HCT116 (cell line): ENCODE results near the gene CDH13. TPM values are rescaled to one million over a fixed set of nuclear protein-coding genes. Genes with fewer than 3 reads are reported as not detected.

ENCODE experiments used
- ATAC-seq: fragments of 200-7000 bp; cut with Tn5 transposase; 2 replicates; pipeline ENCODE4 v1.9.1; 2020; ENCODE audit warnings: mild to moderate bottlenecking, moderate library complexity
- BruUV-seq: library from RNA; stranded (reverse); fragments of 400-500 nt; replicated peaks from 2 replicates; lab custom pipeline; 2021; lab: Mats Ljungman, UMichigan
- CTCF ChIA-PET: fragments of 300-600 bp; sonication (Branson Sonifier 250); formaldehyde crosslinking; loops from one replicate; lab custom pipeline; 2021; ENCODE audit warnings: antibody characterized with exemption; lab: Charles Lee
- POLR2A ChIA-PET: fragments of 300-600, 350-600 bp; sonication (Branson Sonifier 250); formaldehyde crosslinking; loops from one replicate; lab custom pipeline; 2021; ENCODE audit warnings: antibody characterized with exemption; lab: Charles Lee
- RAD21 ChIA-PET, 2 experiments: fragments of 300-600 bp; sonication (Branson Sonifier 250); formaldehyde crosslinking; loops; one replicate each; lab custom pipeline; 2023; ENCODE audit warnings: low total read pairs in 2 of 2; ENCODE audit not compliant: uncharacterized antibody in 2 of 2, unreplicated experiment in 2 of 2, low non-redundant PET in 1 of 2; lab: Charles Lee
- DNase-seq: peaks from one replicate; pipeline ENCODE4 v3.0.0-alpha.2; 2010; ENCODE audit warnings: low read depth, low spot score
- H2AFZ ChIP-seq: fragments of 200-600 bp; shearing (Covaris generic), sonication (generic); 2 replicates; pipeline ENCODE4 v1.6.1; 2017; ENCODE audit warnings: low read depth, mixed run types, mixed read lengths, antibody characterized with exemption, low read length; ENCODE audit not compliant: poor library complexity, severe bottlenecking
- H3K27ac ChIP-seq: 2 replicates; pipeline ENCODE4 v1.5.1; 2012; ENCODE audit warnings: low read depth, low read length
- H3K27me3 ChIP-seq: fragments of 200-600 bp; sonication (generic); 2 replicates; pipeline ENCODE4 v1.6.1; 2016; ENCODE audit warnings: mixed run types, low read length, mixed read lengths; ENCODE audit not compliant: insufficient read depth
- H3K36me3 ChIP-seq, 2 experiments: fragments of 200-500 bp in 1 of 2; fragments of 200-600 bp in 1 of 2; sonication (Bioruptor generic) in 1 of 2; sonication (generic) in 1 of 2; 2 replicates each; pipeline versions ENCODE4 v1.5.1 to v1.6.1; 2014 to 2016; ENCODE audit warnings: low read length in 2 of 2, inconsistent platforms in 1 of 2, mixed read lengths in 1 of 2, mixed run types in 1 of 2; ENCODE audit not compliant: insufficient read depth in 2 of 2, control insufficient read depth in 1 of 2
- H3K4me1 ChIP-seq, 2 experiments: fragments of 200-600 bp in 1 of 2; sonication (generic) in 1 of 2; 2 replicates each; pipeline versions ENCODE4 v1.5.1 to v1.6.1; 2012 to 2017; ENCODE audit warnings: low read length in 2 of 2, inconsistent platforms in 1 of 2, mild to moderate bottlenecking in 1 of 2, mixed read lengths in 1 of 2, mixed run types in 1 of 2, moderate library complexity in 1 of 2; ENCODE audit not compliant: insufficient read depth in 2 of 2, control insufficient read depth in 1 of 2
- H3K4me2 ChIP-seq: fragments of 200-600 bp; sonication (generic); 2 replicates; pipeline ENCODE4 v1.6.1; 2017; ENCODE audit warnings: mixed run types, low read length, mixed read lengths
- H3K4me3 ChIP-seq, 2 experiments: fragments of 200-600 bp in 1 of 2; sonication (generic) in 1 of 2; replicated peaks in 1 of 2; 2 replicates each; pipeline ENCODE4 v1.5.1; 2011 to 2016; ENCODE audit warnings: low read length in 2 of 2, control low read depth in 1 of 2, low read depth in 1 of 2, mild to moderate bottlenecking in 1 of 2, mixed read lengths in 1 of 2, mixed run types in 1 of 2
- H3K79me2 ChIP-seq: fragments of 200-600 bp; sonication (generic); 2 replicates; pipeline ENCODE4 v1.6.1; 2017; ENCODE audit warnings: mild to moderate bottlenecking, mixed run types, low read length, moderate library complexity, mixed read lengths; ENCODE audit not compliant: insufficient read depth
- H3K9ac ChIP-seq: fragments of 200-600 bp; sonication (generic); 2 replicates; pipeline ENCODE4 v1.6.1; 2016; ENCODE audit warnings: low read length, mixed read lengths
- H3K9me2 ChIP-seq: fragments of 200-600 bp; sonication (generic), shearing (Covaris generic); 2 replicates; pipeline ENCODE4 v1.6.1; 2017; ENCODE audit warnings: mixed run types, mild to moderate bottlenecking, moderate library complexity; ENCODE audit not compliant: insufficient read depth
- H3K9me3 ChIP-seq, 2 experiments: fragments of 200-500 bp in 1 of 2; fragments of 200-600 bp in 1 of 2; sonication (Bioruptor generic) in 1 of 2; sonication (generic) in 1 of 2; 2 replicates each; pipeline ENCODE4 v1.6.1; 2014 to 2017; ENCODE audit warnings: low read length in 2 of 2, mixed read lengths in 2 of 2, inconsistent platforms in 1 of 2, low read depth in 1 of 2, mild to moderate bottlenecking in 1 of 2, mixed run types in 1 of 2, moderate library complexity in 1 of 2; ENCODE audit not compliant: control insufficient read depth in 1 of 2, insufficient read depth in 1 of 2
- H4K20me1 ChIP-seq: fragments of 200-600 bp; sonication (generic), shearing (Covaris generic); 2 replicates; pipeline ENCODE4 v1.6.1; 2017; ENCODE audit warnings: mixed run types, mild to moderate bottlenecking, moderate library complexity; ENCODE audit not compliant: insufficient read depth
- ELF1 ChIP-seq: IDR thresholded peaks from 2 replicates; pipeline ENCODE4 v1.6.1; 2012; ENCODE audit warnings: low read depth, borderline replicate concordance
- EZH2phosphoT487 ChIP-seq: fragments of 200-600 bp; IDR thresholded peaks from 2 replicates; pipeline ENCODE4 v1.6.1; 2018; ENCODE audit warnings: antibody characterized with exemption, borderline replicate concordance
- FOSL1 ChIP-seq: IDR thresholded peaks from 2 replicates; pipeline ENCODE4 v1.6.1; 2012; ENCODE audit warnings: low read depth
- JUND ChIP-seq: IDR thresholded peaks from 2 replicates; pipeline ENCODE4 v1.6.1; 2012
- YY1 ChIP-seq: IDR thresholded peaks from 2 replicates; pipeline ENCODE4 v1.6.1; 2011; ENCODE audit warnings: low read length, low read depth, moderate library complexity, mild to moderate bottlenecking; ENCODE audit not compliant: insufficient replicate concordance; ENCODE audit errors: extremely low read depth
- ZFX ChIP-seq: fragments of 450-650 bp; IDR thresholded peaks from 2 replicates; pipeline ENCODE4 v1.6.1; 2017
- intact Hi-C: fragments of 100-400 bp; cut with micrococcal nuclease; formaldehyde crosslinking; loops from 2 replicates; pipeline ENCODE4 v1.10.0; 2022
- total RNA-seq: library from RNA; stranded (reverse); gene quantifications from one replicate; pipeline ENCODE4 v1.2.1, GENCODE V29; 2021; ENCODE audit not compliant: unreplicated experiment
- TF ChIP-seq, protein P1 (sequence below): IDR thresholded peaks from 2 replicates; pipeline ENCODE4 v1.6.1; 2012
- TF ChIP-seq, protein P2 (sequence below): IDR thresholded peaks from 2 replicates; pipeline ENCODE4 v1.6.1; 2012

CDH13 gene
- total RNA-seq, 1 experiment from 2014 or later: not detected

DNA sequence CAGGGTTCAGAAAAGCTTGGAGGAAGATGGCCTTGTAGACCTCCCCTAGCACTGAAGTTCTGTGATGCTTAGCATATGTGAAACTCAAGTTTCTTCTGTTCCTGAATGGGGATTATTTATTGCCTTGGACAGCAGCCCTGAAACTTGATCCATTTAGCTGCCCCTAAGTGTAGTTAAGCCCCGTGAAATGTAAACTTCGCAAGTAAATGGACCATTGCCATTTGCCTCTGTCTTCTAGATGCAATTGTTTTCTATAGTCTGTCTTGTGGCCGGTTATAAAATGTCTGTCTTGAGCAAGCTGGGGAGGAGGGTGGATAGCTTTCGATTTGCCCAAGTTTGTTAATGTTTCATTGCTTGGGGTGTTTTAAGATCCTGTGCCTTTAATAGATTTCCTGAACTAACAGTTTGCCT, 261.8 kb downstream of the CDH13 start:
- no TSS peak for BruUV-seq
- H3K9ac ChIP-seq: no peak overlapping the region
- H3K9me3 ChIP-seq: peaks cover 16 to 18% of the 10 kb centered on the region in 2 experiments; a peak in 2 of 4 replicates
- intact Hi-C loops: no loop called here
- H3K79me2 ChIP-seq: no peaks in the 10 kb centered on the region
- no peaks in the 10 kb centered on the region for H4K20me1 ChIP-seq
- RAD21 ChIA-PET: no interaction called here
- DNase-seq (no peak), ATAC-seq (no peak)
- POLR2A ChIA-PET: no interaction called here
- H3K4me2 ChIP-seq: no peak overlapping the region
- H3K9me2 ChIP-seq: no peaks in the 10 kb centered on the region
- no peaks in the 10 kb centered on the region for H3K36me3 ChIP-seq
- no peak overlapping the region for H3K27ac ChIP-seq
- H3K27me3 ChIP-seq: no peaks in the 10 kb centered on the region
- H2AFZ ChIP-seq: no peak overlapping the region
- CTCF ChIA-PET: no interaction called here
- no peak overlapping the region for H3K4me3 ChIP-seq
- TF ChIP-seq EZH2phosphoT487 (no peak), JUND (no peak), ELF1 (no peak), FOSL1 (no peak), ZFX (no peak)
- TF ChIP-seq, protein P1, sequence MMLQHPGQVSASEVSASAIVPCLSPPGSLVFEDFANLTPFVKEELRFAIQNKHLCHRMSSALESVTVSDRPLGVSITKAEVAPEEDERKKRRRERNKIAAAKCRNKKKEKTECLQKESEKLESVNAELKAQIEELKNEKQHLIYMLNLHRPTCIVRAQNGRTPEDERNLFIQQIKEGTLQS: no peak
- TF ChIP-seq, protein P2, sequence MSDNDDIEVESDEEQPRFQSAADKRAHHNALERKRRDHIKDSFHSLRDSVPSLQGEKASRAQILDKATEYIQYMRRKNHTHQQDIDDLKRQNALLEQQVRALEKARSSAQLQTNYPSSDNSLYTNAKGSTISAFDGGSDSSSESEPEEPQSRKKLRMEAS: no peak
- no peaks in the 10 kb centered on the region for H3K4me1 ChIP-seq

DNA sequence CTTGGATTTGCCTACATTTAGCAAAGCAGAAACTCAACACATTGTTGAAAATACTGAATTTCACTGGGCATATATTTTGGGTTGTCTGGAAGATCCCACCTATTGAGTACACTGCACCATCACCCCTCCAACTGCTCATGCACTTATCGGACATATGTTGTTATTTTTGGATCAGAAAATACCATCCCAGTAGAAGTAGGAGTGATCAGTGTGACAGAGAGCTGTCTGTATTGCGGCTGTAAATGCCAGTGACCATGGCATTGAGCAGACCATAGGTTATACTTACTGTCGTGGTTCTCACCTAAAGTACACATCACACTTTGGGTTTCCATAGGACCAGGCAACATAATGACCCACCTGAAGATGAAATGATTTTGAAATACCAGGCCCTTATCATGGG, 264.7 kb downstream of the CDH13 start:
- Histone ChIP-seq H3K4me1 (no peaks in the 10 kb centered on the region), H3K27ac (no peak overlapping the region), H3K36me3 (no peaks in the 10 kb centered on the region), H3K4me2 (no peak overlapping the region), H3K79me2 (no peaks in the 10 kb centered on the region), H3K27me3 (no peaks in the 10 kb centered on the region), H2AFZ (no peak overlapping the region), H3K9ac (no peak overlapping the region), H3K9me2 (no peaks in the 10 kb centered on the region), H3K9me3 (peaks cover 10 to 13% of the 10 kb centered on the region in 2 experiments; a peak in 2 of 4 replicates), H3K4me3 (no peak overlapping the region), H4K20me1 (no peaks in the 10 kb centered on the region)
- DNase-seq: no peak
- ChIA-PET CTCF (no interaction called here), RAD21 (no interaction called here), POLR2A (no interaction called here)
- no peak for TF ChIP-seq YY1
- intact Hi-C loops: no loop called here
- no peak for ATAC-seq
- BruUV-seq: no TSS peak
